Ishikawa (cell line): ENCODE results near the gene GLIS1.

Experiments used
- CEBPB ChIP-seq: IDR thresholded peaks from 2 replicates; pipeline ENCODE4 v1.6.1; 2012
- EGR1 ChIP-seq: IDR thresholded peaks from 2 replicates; pipeline ENCODE4 v1.6.1; 2012
- EP300 ChIP-seq: IDR thresholded peaks from 2 replicates; pipeline ENCODE4 v1.6.1; 2012; ENCODE audit warnings: borderline replicate concordance
- FOXM1 ChIP-seq: IDR thresholded peaks from 2 replicates; pipeline ENCODE4 v1.6.1; 2012; ENCODE audit warnings: low read depth, borderline replicate concordance
- MAX ChIP-seq: IDR thresholded peaks from 2 replicates; pipeline ENCODE4 v1.6.1; 2012
- RAD21 ChIP-seq: IDR thresholded peaks from 2 replicates; pipeline ENCODE4 v1.6.1; 2012; ENCODE audit warnings: low read depth
- TCF12 ChIP-seq: IDR thresholded peaks from 2 replicates; pipeline ENCODE4 v1.6.1; 2012; ENCODE audit warnings: low read depth
- YY1 ChIP-seq: IDR thresholded peaks from 2 replicates; pipeline ENCODE4 v1.6.1; 2012; ENCODE audit warnings: low read depth
- TF ChIP-seq, protein P1 (sequence below): IDR thresholded peaks from 2 replicates; pipeline ENCODE4 v1.6.1; 2012; ENCODE audit warnings: low read depth, mild to moderate bottlenecking

DNA sequence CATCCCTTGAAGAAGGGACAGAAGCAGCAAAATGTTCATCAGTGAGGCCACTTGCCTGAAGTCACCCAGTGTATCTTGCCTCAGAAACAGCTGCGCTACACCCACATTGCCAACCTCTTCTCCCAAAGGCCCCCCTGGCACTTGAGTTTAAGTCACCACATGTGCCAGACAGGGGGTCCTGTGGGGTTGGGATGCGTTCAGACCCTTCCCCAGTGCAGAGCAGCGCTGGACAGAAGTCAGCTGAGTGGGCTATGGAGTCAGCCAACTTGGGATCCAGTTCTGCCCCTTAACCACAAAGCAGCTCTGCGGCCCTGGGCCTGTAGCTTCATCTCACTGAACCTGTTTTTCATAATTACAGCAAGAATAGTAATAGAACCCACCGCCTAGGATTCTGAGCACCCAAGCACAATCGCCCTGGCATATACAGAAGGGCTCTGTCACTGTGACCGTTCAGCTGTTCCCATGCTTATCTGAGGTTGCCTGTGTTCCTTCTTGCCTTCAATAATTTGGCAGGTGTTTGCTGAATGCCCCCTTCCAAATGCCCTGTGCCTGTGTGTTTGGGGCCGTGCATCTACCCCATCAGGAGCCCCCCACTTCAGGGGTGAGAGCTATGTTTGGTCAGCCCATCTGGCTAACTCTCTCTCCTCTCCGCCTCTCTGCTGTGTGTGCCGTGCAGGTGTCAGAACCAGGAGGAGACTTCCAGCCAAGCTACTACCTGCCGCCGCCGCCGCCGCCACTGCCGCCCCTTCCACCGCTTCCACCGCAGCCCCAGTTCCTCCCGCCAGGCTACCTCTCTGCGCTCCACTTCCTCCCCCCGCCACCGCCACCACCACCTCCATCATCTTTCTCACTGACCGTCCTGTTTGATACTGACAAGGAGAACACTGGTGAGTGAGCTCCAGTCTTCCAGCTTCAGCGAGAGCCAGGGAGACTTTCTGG lies 274.7 kb downstream of the GLIS1 start:
- TF ChIP-seq RAD21 (no peak), FOXM1 (no peak), MAX (no peak), EGR1 (no peak), CEBPB (no peak), TCF12 (no peak), YY1 (no peak), EP300 (no peak)
- TF ChIP-seq, protein P1, sequence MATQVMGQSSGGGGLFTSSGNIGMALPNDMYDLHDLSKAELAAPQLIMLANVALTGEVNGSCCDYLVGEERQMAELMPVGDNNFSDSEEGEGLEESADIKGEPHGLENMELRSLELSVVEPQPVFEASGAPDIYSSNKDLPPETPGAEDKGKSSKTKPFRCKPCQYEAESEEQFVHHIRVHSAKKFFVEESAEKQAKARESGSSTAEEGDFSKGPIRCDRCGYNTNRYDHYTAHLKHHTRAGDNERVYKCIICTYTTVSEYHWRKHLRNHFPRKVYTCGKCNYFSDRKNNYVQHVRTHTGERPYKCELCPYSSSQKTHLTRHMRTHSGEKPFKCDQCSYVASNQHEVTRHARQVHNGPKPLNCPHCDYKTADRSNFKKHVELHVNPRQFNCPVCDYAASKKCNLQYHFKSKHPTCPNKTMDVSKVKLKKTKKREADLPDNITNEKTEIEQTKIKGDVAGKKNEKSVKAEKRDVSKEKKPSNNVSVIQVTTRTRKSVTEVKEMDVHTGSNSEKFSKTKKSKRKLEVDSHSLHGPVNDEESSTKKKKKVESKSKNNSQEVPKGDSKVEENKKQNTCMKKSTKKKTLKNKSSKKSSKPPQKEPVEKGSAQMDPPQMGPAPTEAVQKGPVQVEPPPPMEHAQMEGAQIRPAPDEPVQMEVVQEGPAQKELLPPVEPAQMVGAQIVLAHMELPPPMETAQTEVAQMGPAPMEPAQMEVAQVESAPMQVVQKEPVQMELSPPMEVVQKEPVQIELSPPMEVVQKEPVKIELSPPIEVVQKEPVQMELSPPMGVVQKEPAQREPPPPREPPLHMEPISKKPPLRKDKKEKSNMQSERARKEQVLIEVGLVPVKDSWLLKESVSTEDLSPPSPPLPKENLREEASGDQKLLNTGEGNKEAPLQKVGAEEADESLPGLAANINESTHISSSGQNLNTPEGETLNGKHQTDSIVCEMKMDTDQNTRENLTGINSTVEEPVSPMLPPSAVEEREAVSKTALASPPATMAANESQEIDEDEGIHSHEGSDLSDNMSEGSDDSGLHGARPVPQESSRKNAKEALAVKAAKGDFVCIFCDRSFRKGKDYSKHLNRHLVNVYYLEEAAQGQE: no peak
